Measurements from ENCODE around the gene ELF2.

The ELF2 gene

DNA sequence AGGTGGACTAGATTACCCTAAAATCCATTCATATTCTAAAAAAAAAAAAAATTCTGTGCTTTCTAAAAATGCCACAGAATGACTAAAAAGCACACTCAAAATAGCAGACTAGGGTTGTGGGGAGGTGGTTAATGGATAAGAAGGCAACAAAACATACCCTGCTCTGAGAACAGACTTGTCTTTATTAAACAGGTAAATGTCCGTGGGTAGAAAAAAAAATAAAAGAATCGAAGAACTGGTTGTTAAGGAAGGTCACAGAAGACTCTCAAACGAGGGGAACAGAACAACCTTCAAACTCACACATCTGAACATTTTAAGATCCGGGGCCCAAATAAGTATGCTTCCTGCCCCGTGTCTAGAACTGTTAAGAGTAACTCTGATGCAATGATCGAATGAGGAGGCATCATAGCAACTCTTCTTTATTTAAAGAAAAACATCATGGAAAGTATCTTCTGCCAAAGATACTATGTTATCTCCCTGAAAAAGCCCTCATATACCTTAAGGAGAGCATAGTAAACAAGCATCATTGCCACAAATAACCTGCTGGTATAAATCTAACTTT is 68.4 kb downstream of the ELF2 start:
- H3K4me3 ChIP-seq = no peak overlapping the region
- H3K36me3 ChIP-seq (replicated peaks) = no peaks in the 10 kb centered on the region
- H3K27me3 ChIP-seq (ENCODE audit: low read depth) = no peaks in the 10 kb centered on the region
- H3K4me1 ChIP-seq = no peaks in the 10 kb centered on the region
- H3K9me3 ChIP-seq = no peaks in the 10 kb centered on the region
- in situ Hi-C loops (cut with MboI; ENCODE audit: low sequenced_read_pairs) = no loop called here
- DNase-seq (ENCODE audit: low spot score in 2 of 2) = no peak

DNA sequence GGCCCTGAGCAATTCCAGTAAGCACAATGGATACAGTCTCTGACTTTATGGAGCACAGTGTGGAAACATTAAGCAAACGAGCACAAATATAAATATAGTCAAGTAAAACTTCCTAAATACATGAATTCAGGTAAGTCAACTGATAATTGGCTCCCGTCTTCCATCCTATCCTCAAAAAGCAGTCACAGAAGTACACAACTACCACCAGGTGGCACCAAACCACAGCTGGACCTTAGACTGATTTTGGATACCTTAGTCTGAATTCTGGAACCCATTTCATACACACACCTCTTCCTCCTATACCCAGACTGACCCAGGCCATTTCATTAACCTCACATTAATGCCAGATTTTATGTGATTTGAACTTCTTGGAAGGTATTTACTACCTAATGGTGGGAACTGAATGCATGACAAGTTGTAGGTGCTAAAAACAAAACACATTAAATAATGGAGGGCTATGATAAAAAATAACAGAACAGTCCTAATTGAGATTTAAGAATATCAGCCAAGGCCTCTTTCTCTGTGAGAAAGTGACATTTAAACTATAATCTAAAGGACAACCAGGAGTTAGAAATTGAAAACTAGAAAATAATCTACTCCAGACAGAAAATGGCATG is 77.5 kb downstream of the ELF2 start:
- peak; percentile 86 to 90 for DNase-seq (ENCODE audit: low spot score in 2 of 2)
- Histone ChIP-seq H3K4me1 (peaks cover 22% of the 10 kb centered on the region), H3K27me3 (ENCODE audit: low read depth) (no peaks in the 10 kb centered on the region), H3K9me3 (no peaks in the 10 kb centered on the region), H3K36me3 (replicated peaks) (no peaks in the 10 kb centered on the region), H3K4me3 (no peak overlapping the region)
- in situ Hi-C loops (cut with MboI; ENCODE audit: low sequenced_read_pairs) = no loop called here

DNA sequence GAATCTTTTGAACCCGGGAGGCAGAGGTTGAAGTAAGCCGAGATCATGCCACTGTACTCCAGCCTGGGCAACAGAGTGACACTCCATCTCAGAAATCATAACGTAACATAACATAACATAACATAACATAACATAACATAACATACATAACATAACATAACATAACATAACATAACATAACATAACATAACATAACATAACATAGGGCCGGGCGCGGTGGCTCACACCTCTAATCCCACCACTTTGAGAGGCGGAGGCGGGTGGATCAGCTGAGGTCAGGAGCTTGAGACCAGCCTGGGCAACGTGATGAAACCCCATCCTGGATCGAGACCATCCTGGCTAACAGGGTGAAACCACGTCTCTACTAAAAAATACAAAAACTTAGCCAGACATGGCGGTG is 84.7 kb downstream of the ELF2 start:
- Histone ChIP-seq H3K36me3 (replicated peaks) (no peaks in the 10 kb centered on the region), H3K4me1 (no peaks in the 10 kb centered on the region), H3K4me3 (no peak overlapping the region), H3K27me3 (ENCODE audit: low read depth) (no peaks in the 10 kb centered on the region), H3K9me3 (no peaks in the 10 kb centered on the region)
- DNase-seq (ENCODE audit: low spot score in 2 of 2) = no peak
- in situ Hi-C loops (cut with MboI; ENCODE audit: low sequenced_read_pairs) = no loop called here

DNA sequence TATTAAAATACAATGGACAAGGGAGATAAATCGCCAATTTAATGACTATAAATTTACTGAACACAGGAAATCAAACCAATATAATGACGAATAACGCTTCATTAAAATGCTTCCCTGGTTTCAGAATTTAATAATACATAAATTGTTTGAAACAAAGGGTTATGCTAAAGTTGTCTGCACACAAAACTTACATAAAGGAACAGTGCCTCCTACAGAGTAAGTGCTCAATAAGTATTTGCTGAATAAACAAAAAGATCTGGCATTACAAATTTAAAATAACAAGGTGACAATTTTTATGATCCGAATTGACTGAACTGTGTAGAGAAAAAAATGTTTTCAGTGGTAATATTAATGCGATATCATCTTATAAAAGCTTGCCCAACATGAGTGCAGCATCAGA is 91.9 kb downstream of the ELF2 start:
- in situ Hi-C loops (cut with MboI; ENCODE audit: low sequenced_read_pairs) = no loop called here
- DNase-seq (ENCODE audit: low spot score in 2 of 2) = no peak
- Histone ChIP-seq H3K27me3 (ENCODE audit: low read depth) (no peaks in the 10 kb centered on the region), H3K4me3 (peak overlapping the region; percentile 81), H3K4me1 (peaks cover 13% of the 10 kb centered on the region), H3K36me3 (replicated peaks) (no peaks in the 10 kb centered on the region; the same call in 1 of the 2 replicates), H3K9me3 (no peaks in the 10 kb centered on the region)

DNA sequence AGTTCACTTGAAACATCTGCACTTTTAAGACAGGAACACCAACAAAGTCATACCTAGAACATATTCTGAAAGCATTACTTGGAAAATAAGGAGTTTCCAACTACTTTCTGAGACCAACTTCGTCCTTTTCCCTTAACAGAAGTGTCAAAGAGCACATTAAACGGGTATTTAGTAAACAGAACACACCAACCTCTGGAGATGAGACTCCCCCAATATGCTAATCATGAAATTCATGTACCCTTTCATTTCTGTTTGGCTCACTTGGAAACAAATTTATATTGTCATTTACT is 92.3 kb downstream of the ELF2 start:
- H3K36me3 ChIP-seq (replicated peaks) = no peaks in the 10 kb centered on the region; the same call in 1 of the 2 replicates
- H3K27me3 ChIP-seq (ENCODE audit: low read depth) = no peaks in the 10 kb centered on the region
- peak overlapping the region; percentile 81 for H3K4me3 ChIP-seq
- H3K9me3 ChIP-seq = no peaks in the 10 kb centered on the region
- no peak for DNase-seq (ENCODE audit: low spot score in 2 of 2)
- in situ Hi-C loops (cut with MboI; ENCODE audit: low sequenced_read_pairs) = no loop called here
- H3K4me1 ChIP-seq = peaks cover 13% of the 10 kb centered on the region

DNA sequence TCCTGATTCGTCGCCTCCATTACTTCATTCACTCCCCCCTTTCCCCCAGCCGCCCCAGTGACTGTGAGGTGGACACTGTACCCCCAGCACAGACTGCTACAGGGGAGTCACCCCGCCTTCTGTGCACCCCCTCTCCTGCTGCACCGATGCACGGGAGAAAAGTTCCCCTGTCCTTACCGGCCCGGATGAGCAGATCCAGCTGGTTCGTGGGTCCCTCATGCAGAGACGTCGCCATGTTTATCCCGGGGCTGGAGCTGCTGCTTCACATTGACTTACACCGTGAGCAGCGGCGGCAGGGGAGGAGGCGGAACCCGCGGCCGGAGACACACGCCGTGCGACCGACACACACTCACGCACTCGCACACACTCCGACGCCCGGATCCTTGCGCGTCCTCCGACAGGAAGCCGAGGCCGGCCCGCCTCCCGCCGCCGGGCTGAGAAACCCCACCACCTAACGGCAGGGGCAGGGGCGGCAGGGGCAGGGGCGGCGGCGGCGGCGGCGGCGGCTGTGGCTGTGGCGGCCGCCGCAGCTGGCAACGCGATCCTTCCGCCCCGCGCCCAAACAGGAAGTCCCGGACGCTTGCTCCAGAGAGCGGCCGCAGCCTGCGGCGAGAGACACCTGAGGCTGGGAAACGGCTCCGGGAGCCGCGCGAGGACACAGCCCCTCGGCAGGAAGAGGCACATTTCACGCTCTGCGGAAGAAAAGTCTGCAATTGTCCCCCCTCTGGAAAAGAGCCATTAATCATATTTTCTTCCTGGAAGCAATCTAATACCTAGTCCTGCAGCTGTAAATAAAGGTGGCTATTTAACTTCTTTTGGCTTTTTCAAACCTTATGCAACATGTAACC is 92.8 kb downstream of the ELF2 start:
- Histone ChIP-seq H3K27me3 (ENCODE audit: low read depth) (no peaks in the 10 kb centered on the region), H3K9me3 (no peaks in the 10 kb centered on the region), H3K4me1 (peaks cover 13% of the 10 kb centered on the region), H3K4me3 (peak overlapping the region; percentile 81), H3K36me3 (replicated peaks) (no peaks in the 10 kb centered on the region; the same call in 1 of the 2 replicates)
- peak; percentile 86 to 95 for DNase-seq (ENCODE audit: low spot score in 2 of 2)
- in situ Hi-C loops (cut with MboI; ENCODE audit: low sequenced_read_pairs) = no loop called here

DNA sequence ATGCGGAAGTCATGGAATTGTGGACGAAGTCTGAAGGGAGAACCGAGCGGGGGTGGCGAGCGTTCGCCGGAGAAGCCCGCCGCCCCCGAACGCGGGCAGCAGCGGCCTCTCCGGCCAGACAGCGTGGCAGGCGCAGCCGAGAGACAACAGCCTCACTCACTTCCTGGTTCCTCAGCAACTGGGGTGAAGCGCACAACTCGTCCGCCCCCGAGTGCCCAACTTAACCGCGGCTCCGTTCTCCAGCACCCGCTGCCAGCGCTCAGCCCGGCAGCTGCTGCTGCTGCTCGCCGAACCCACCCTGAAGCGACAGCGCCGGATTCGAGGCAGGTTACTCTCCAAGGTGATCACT is 93.4 kb downstream of the ELF2 start:
- H3K36me3 ChIP-seq (replicated peaks) = no peaks in the 10 kb centered on the region; the same call in 1 of the 2 replicates
- peak overlapping the region; percentile 81 for H3K4me3 ChIP-seq
- no peaks in the 10 kb centered on the region for H3K27me3 ChIP-seq (ENCODE audit: low read depth)
- H3K9me3 ChIP-seq = no peaks in the 10 kb centered on the region
- DNase-seq (ENCODE audit: low spot score in 2 of 2) = peak; percentile 52 to 67
- in situ Hi-C loops (cut with MboI; ENCODE audit: low sequenced_read_pairs) = no loop called here
- H3K4me1 ChIP-seq = peaks cover 14% of the 10 kb centered on the region

DNA sequence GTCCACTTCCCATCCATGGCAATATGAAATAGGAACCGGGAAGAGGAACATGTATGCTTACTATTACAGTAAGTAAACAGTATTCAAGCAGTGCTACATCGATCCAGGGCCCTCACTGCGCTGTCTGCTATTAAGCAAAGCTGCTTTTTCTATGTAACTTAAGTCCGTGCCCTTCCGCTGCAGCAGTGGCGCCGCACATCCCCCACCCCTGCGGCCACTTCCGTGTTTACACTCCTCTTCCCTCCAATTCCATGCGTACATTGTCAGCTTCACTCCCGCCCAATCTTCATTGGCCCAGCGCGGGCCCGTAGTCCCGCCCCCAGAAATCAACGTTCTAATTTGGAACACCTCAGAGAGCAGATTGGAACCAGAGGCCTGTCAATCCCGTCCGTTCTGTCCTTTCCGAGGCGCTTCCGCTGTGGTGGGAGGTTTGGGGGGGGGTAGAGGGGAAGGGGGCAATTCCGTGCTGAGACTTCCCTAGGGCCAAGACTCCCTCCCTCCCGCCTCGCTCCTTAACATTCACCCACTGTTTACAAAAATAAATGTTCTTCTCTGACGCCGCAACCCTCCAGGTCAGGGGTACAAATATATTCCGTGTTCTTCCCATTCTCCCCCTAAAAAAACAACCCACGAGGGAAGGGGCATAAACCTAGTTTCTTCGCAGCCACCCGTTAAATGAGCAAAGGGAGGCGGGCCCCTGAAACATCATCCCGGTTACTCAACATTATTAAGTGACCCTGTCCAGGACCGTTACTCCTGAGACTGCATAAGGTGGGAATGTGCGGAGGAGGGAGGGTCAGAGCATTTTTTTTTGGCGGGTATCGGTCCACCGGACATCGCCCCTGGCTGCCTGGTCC is 94.0 kb downstream of the ELF2 start:
- peak; percentile 97 to 98 for DNase-seq (ENCODE audit: low spot score in 2 of 2)
- Histone ChIP-seq H3K27me3 (ENCODE audit: low read depth) (no peaks in the 10 kb centered on the region), H3K4me3 (peak overlapping the region; percentile 81), H3K9me3 (no peaks in the 10 kb centered on the region), H3K36me3 (replicated peaks) (no peaks in the 10 kb centered on the region; the same call in 1 of the 2 replicates), H3K4me1 (peaks cover 20% of the 10 kb centered on the region)
- in situ Hi-C loops (cut with MboI; ENCODE audit: low sequenced_read_pairs) = no loop called here

DNA sequence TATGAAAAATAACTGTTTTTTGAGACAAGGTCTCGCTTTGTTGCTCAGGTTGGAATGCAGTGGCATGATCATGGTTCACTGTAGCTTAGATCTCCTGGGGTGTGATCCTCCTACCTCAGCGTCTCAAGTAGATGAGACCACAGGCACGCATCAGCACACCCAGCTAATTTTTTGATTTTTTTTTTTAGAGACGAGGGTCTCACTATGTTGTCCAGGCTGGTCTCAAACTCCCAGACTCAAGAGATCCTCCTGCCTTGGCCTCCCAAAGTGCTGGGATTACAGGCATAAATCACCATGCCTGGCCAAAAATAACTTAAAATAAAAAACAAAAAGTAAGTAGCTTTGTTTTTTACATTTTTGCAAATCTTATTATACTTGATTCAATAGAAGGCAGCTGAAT is 98.1 kb downstream of the ELF2 start:
- H3K36me3 ChIP-seq (replicated peaks) = no peaks in the 10 kb centered on the region; the same call in 1 of the 2 replicates
- no peaks in the 10 kb centered on the region for H3K9me3 ChIP-seq
- H3K27me3 ChIP-seq (ENCODE audit: low read depth) = no peaks in the 10 kb centered on the region
- H3K4me1 ChIP-seq = peaks cover 26% of the 10 kb centered on the region
- in situ Hi-C loops (cut with MboI; ENCODE audit: low sequenced_read_pairs) = no loop called here
- no peak for DNase-seq (ENCODE audit: low spot score in 2 of 2)
- H3K4me3 ChIP-seq = no peak overlapping the region

DNA sequence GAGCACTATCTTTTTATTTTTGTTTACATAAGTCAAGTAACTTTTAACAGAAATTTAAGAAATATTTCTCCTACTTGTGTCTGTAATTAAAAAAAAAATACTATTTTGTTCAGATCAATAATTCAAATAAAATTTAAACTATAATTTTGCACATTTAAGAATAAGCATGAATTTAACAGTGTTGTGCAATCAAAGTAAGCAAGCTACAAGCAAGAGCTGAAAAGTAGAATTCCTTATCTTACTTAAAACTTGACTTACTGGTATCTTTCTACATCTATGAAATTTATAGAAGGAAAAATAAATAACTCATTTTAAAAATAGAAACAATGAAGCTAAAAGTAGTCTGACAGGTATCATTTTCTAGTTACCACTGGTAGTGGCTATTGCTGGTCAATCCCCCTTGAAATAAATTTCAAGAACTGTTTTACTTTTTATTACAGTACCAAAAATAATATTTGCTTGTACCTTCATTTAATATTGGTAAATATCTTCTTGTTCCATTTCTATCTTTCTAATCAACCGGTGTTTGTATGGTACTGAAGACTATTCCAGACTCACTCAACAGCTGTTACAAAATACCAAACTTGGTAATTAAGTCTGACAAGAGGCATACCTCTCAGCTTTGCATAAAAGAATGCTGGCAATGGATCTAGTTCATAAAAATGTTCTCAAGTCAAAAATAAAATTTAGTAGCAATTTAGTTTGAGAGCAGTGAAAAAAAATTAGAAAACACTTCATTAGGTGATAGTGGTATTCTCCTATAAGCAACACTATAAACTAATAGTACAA is 99.3 kb downstream of the ELF2 start:
- DNase-seq (ENCODE audit: low spot score in 2 of 2) = no peak

DNA sequence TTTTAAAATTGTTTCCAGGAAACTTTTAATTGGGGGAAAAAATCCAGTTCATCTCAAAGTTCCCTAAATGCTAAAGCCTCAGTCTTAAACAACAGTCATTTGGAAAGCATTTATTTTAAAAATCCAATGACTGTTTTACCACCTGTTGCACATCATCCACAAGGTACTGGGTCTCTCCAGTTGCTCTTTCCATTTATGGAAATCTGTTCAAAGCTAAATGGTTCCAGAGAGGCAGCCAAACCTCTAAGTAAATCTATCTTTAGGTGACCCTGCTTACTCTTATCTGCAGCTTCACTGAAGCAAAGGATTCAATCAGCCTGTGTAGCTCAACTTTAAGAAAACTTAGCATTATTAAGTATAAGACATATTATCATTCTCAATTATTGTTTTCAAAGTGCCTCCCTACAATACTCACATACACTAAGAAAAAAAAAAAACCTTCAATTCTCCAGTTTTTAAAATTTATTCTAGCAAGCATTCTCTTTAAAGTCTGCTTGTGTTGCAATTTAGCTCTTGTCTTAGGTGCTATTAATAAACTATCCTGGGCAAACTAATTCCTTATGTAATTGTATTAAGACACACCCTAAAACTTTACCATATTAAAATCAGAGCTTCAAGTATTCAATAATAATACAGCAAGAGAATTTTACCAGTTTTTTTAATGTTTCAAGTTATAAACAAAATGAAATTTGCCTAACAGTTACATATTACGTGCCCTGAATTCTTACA is 100.8 kb downstream of the ELF2 start:
- in situ Hi-C loops (cut with MboI; ENCODE audit: low sequenced_read_pairs) = no loop called here
- H3K9me3 ChIP-seq = no peaks in the 10 kb centered on the region
- H3K36me3 ChIP-seq (replicated peaks) = peaks cover 6% of the 10 kb centered on the region
- H3K4me1 ChIP-seq = peaks cover 30% of the 10 kb centered on the region
- no peak overlapping the region for H3K4me3 ChIP-seq
- no peak for DNase-seq (ENCODE audit: low spot score in 2 of 2)
- H3K27me3 ChIP-seq (ENCODE audit: low read depth) = no peaks in the 10 kb centered on the region

More for the DNA sequence above, 99.3 kb downstream of the ELF2 start:
- H3K4me1 ChIP-seq = peaks cover 37% of the 10 kb centered on the region
- H3K36me3 ChIP-seq (replicated peaks) = no peaks in the 10 kb centered on the region; the same call in 1 of the 2 replicates
- H3K4me3 ChIP-seq = no peak overlapping the region
- H3K9me3 ChIP-seq = no peaks in the 10 kb centered on the region
- H3K27me3 ChIP-seq (ENCODE audit: low read depth) = no peaks in the 10 kb centered on the region
- in situ Hi-C loops (cut with MboI; ENCODE audit: low sequenced_read_pairs) = no loop called here

DNA sequence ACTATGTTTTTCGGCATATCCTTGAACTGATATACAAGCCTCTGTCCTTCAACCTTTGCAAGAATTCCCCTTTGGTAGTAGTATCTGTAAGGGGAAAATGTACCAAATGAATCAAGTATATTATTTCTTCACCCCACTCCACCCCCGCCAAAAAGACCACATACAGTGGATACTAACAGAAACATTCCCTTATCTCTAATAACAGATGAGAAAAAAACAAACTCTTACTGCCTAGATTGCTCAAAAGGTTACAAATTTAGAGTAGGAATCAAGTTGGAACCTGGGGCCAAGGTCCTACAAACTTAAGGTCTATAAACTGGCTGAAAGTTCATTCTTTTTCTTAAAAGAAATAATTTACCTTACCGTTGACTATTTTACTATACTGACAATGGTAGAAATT is 116.4 kb downstream of the ELF2 start:
- Histone ChIP-seq H3K27me3 (ENCODE audit: low read depth) (no peaks in the 10 kb centered on the region), H3K9me3 (no peaks in the 10 kb centered on the region), H3K4me3 (no peak overlapping the region), H3K36me3 (replicated peaks) (peaks cover 71% of the 10 kb centered on the region), H3K4me1 (no peaks in the 10 kb centered on the region)
- in situ Hi-C loops (cut with MboI; ENCODE audit: low sequenced_read_pairs) = no loop called here
- no peak for DNase-seq (ENCODE audit: low spot score in 2 of 2)

All from HAP-1 (cell line).